WTC11 (cell line): Measurements from ENCODE around the gene PTPRN2. TPM values are rescaled to one million over a fixed set of nuclear protein-coding genes. Genes with fewer than 3 reads are reported as not detected.

Experiments
- ATAC-seq: fragments of 200-7000 bp; cut with Tn5 transposase; 2 replicates; pipeline ENCODE4 v1.10.0; 2021; ENCODE audit warnings: mild to moderate bottlenecking, moderate library complexity
- CTCF ChIA-PET: fragments of 300-600 bp; sonication (Branson Sonifier 250); formaldehyde crosslinking; loops from one replicate; lab custom pipeline; 2021; ENCODE audit warnings: antibody characterized with exemption; lab: Charles Lee
- POLR2A ChIA-PET: fragments of 350-600 bp; sonication (Branson Sonifier 250); formaldehyde crosslinking; loops from one replicate; lab custom pipeline; 2021; ENCODE audit warnings: antibody characterized with exemption; lab: Charles Lee
- DNase-seq: peaks from one replicate; pipeline ENCODE4 v3.0.0; 2021; ENCODE audit warnings: low spot score
- H3K27ac Mint-ChIP-seq: 2 replicates; pipeline ENCODE4 v1.8.0; 2021; ENCODE audit warnings: mixed read lengths
- H3K27me3 Mint-ChIP-seq: 2 replicates; pipeline ENCODE4 v1.8.0; 2021; ENCODE audit warnings: low read depth, mild to moderate bottlenecking, moderate library complexity, mixed read lengths
- H3K36me3 Mint-ChIP-seq: 2 replicates; pipeline ENCODE4 v1.8.0; 2021; ENCODE audit warnings: mixed read lengths
- H3K4me1 Mint-ChIP-seq: 2 replicates; pipeline ENCODE4 v1.8.0; 2022; ENCODE audit warnings: mixed read lengths
- H3K4me3 Mint-ChIP-seq: 2 replicates; pipeline ENCODE4 v1.8.0; 2021; ENCODE audit warnings: mild to moderate bottlenecking, moderate library complexity, mixed read lengths
- H3K9me3 Mint-ChIP-seq: 2 replicates; pipeline ENCODE4 v1.8.0; 2021; ENCODE audit warnings: mixed read lengths
- ATF3 ChIP-seq: sonication (generic); formaldehyde crosslinking; conservative IDR thresholded peaks from 2 replicates; pipeline ENCODE4 v1.8.1; 2022; ENCODE audit warnings: mild to moderate bottlenecking, missing genetic modification reagents
- CREM ChIP-seq: sonication (generic); formaldehyde crosslinking; IDR thresholded peaks from 2 replicates; pipeline ENCODE4 v1.8.1; 2022; ENCODE audit warnings: mild to moderate bottlenecking, missing genetic modification reagents, moderate library complexity
- CTCF ChIP-seq: fragments of 200-600 bp; IDR thresholded peaks from 2 replicates; pipeline ENCODE4 v1.8.0; 2022; ENCODE audit warnings: antibody characterized with exemption
- E2F1 ChIP-seq: sonication (generic); formaldehyde crosslinking; IDR thresholded peaks from 2 replicates; pipeline ENCODE4 v1.8.0; 2022; ENCODE audit warnings: mild to moderate bottlenecking, missing genetic modification reagents
- ERG ChIP-seq: fragments of 250-450 bp; sonication (Bioruptor Pico); IDR thresholded peaks from 2 replicates; pipeline ENCODE4 v1.8.0; 2021; ENCODE audit warnings: mild to moderate bottlenecking
- FOXP4 ChIP-seq: sonication (generic); formaldehyde crosslinking; IDR thresholded peaks from 2 replicates; pipeline ENCODE4 v1.8.0; 2022; ENCODE audit warnings: mild to moderate bottlenecking, missing genetic modification reagents
- HMGA2 ChIP-seq: fragments of 250-450 bp; sonication (Bioruptor Pico); IDR thresholded peaks from 2 replicates; pipeline ENCODE4 v1.4.0; 2021; ENCODE audit warnings: mild to moderate bottlenecking, moderate library complexity
- NFE2L1 ChIP-seq: sonication (generic); formaldehyde crosslinking; IDR thresholded peaks from 2 replicates; pipeline ENCODE4 v1.8.1; 2023; ENCODE audit warnings: missing genetic modification reagents
- NR2C2 ChIP-seq: sonication (generic); formaldehyde crosslinking; IDR thresholded peaks from 2 replicates; pipeline ENCODE4 v1.8.0; 2022; ENCODE audit warnings: mild to moderate bottlenecking, missing genetic modification reagents
- OVOL2 ChIP-seq: fragments of 250-450 bp; sonication (Bioruptor Pico); IDR thresholded peaks from 2 replicates; pipeline ENCODE4 v1.9.0; 2021; ENCODE audit warnings: mild to moderate bottlenecking, borderline replicate concordance
- SMAD4 ChIP-seq: sonication (generic); formaldehyde crosslinking; IDR thresholded peaks from 2 replicates; pipeline ENCODE4 v1.8.0; 2022; ENCODE audit warnings: mild to moderate bottlenecking, missing genetic modification reagents
- TEAD1 ChIP-seq: sonication (generic); formaldehyde crosslinking; IDR thresholded peaks from 2 replicates; pipeline ENCODE4 v1.8.0; 2022; ENCODE audit warnings: mild to moderate bottlenecking, missing genetic modification reagents
- ZNF121 ChIP-seq: sonication (generic); formaldehyde crosslinking; IDR thresholded peaks from 2 replicates; pipeline ENCODE4 v1.8.0; 2023; ENCODE audit warnings: missing genetic modification reagents
- ZNF512 ChIP-seq: sonication (generic); formaldehyde crosslinking; IDR thresholded peaks from 2 replicates; pipeline ENCODE4 v1.8.1; 2022; ENCODE audit warnings: missing genetic modification reagents, borderline replicate concordance
- ZNF532 ChIP-seq: fragments of 250-450 bp; sonication (Bioruptor Pico); IDR thresholded peaks from 2 replicates; pipeline ENCODE4 v1.9.0; 2021; ENCODE audit warnings: mild to moderate bottlenecking, borderline replicate concordance
- total RNA-seq: library from RNA; stranded (reverse); gene quantifications from 3 replicates; pipeline ENCODE4 v1.2.3, GENCODE V29; 2021

The PTPRN2 gene
- total RNA-seq, 1 experiment from 2014 or later = 4.7 TPM

GRCh38 chr7:158013085-158013668 lies 574.4 kb downstream of the PTPRN2 start:
- peaks cover 26% of the 10 kb centered on the region for H3K9me3 Mint-ChIP-seq
- H3K36me3 Mint-ChIP-seq = peaks cover 22% of the 10 kb centered on the region; the same call in 1 of the 2 replicates
- TF ChIP-seq NR2C2 (no peak), ZNF121 (CRISPR knock-in tag) (no peak), CTCF (no peak), OVOL2 (no peak), HMGA2 (CRISPR knock-in tag) (no peak), ERG (CRISPR knock-in tag) (no peak), ATF3 (CRISPR knock-in tag) (no peak), NFE2L1 (CRISPR knock-in tag) (no peak), TEAD1 (CRISPR knock-in tag) (no peak), E2F1 (no peak), ZNF532 (CRISPR knock-in tag) (no peak), SMAD4 (no peak), ZNF512 (no peak), CREM (no peak), FOXP4 (CRISPR knock-in tag) (no peak)
- no peak for ATAC-seq
- no peak for DNase-seq
- ChIA-PET CTCF (no interaction called here), POLR2A (no interaction called here)
- no peak overlapping the region for H3K4me3 Mint-ChIP-seq
- H3K27me3 Mint-ChIP-seq = peaks cover 4% of the 10 kb centered on the region
- peaks cover 43% of the 10 kb centered on the region for H3K4me1 Mint-ChIP-seq
- no peak overlapping the region for H3K27ac Mint-ChIP-seq
